Stimulated activated naive CD8-positive, alpha-beta T cell treated with anti-CD3 and anti-CD28 coated beads, Interleukin-15, Interleukin-2, amounts not matched to agents 100 ng/mL and 50 ng/mL, for 24 hours (primary cell): ENCODE data around the gene SAMD11.

Experiments used
- H3K27ac Mint-ChIP-seq: one replicate; pipeline ENCODE4 v1.8.0; 2021; ENCODE audit warnings: mild to moderate bottlenecking, mixed read lengths
- H3K27me3 Mint-ChIP-seq: one replicate; pipeline ENCODE4 v1.8.0; 2021; ENCODE audit warnings: mixed read lengths
- H3K36me3 Mint-ChIP-seq: one replicate; pipeline ENCODE4 v1.8.0; 2021; ENCODE audit warnings: low read depth, mixed read lengths
- H3K4me1 Mint-ChIP-seq: one replicate; pipeline ENCODE4 v1.8.0; 2021; ENCODE audit warnings: low read depth, mixed read lengths
- H3K4me3 Mint-ChIP-seq: one replicate; pipeline ENCODE4 v1.8.0; 2021; ENCODE audit warnings: mild to moderate bottlenecking, mixed read lengths
- H3K9me3 Mint-ChIP-seq: one replicate; pipeline ENCODE4 v1.8.0; 2021; ENCODE audit warnings: mixed read lengths

Gene SAMD11

DNA sequence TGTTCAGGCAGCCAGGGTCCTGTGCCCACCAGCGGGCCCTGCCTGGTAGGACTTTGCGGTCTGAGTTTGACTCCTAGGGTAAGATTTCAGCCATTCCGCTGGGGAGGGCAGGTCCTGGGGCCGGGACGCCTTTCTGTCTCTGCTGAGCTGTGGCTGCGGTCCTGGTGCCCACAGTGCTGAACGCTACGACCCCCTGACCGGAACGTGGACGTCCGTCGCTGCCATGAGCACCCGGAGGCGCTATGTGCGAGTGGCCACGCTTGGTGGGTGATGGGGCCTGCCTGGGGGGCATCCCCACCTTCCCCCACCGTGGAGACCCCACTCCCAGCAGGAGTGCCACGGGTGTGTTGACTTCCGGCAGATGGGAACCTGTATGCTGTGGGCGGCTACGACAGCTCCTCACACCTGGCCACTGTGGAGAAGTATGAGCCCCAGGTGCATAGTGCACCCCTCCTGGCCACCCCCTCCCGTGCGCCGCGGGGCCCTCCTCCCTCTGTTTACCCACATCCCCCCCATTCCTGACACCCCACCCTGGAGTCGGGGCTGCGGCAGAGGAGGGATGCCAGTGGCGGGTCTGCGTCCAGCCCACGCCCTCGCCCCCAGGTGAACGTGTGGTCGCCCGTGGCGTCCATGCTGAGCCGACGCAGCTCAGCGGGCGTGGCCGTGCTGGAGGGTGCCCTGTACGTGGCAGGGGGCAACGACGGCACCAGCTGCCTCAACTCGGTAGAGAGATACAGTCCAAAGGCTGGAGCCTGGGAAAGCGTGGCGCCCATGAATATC is 40.2 kb downstream of the SAMD11 start:
- Mint-ChIP-seq H3K27ac (no peak overlapping the region), H3K27me3 (peaks cover 4% of the 10 kb centered on the region), H3K36me3 (peaks cover 4% of the 10 kb centered on the region), H3K4me1 (peaks cover 20% of the 10 kb centered on the region), H3K4me3 (no peak overlapping the region), H3K9me3 (no peaks in the 10 kb centered on the region)

- Mint-ChIP-seq H3K27ac (no peak overlapping the region), H3K27me3 (peaks cover 12% of the 10 kb centered on the region), H3K4me3 (no peak overlapping the region), H3K9me3 (no peaks in the 10 kb centered on the region), H3K4me1 (peaks cover 20% of the 10 kb centered on the region), H3K36me3 (peaks cover 4% of the 10 kb centered on the region)
These were observed 41.2 kb downstream of the SAMD11 start for GRCh38 chr1:964691-965525.

DNA sequence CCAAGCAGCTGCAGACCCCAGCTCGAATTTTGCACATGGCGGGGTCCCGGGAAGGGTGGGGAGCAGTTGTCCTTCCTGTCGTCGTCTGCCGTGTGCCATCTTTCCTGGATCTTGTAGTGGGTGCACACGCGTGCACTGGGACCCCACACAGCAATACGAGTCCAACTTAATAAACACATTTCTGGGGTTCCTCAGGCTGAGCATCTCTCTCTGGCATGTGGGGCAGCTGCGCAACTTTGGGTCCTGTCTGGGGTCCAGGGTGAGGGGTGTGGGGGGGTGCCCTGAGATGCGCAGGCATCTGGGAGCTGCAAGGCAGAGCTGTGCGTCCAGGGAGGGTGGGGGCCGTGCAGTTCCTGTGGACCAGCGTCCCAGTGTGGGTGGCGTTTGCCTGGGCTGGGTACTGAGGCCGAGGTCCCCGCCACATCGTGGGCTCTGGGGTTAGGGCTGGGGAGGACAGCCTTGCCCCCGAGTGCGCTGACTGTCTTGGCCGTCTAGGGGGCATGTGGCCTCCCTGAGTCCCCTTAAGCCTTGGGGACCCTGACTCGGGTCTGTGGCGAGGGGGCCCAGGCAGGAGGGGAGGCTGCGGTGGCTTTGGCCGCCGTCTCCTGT is 41.9 kb downstream of the SAMD11 start:
- peaks cover 20% of the 10 kb centered on the region for H3K4me1 Mint-ChIP-seq
- H3K27ac Mint-ChIP-seq: no peak overlapping the region
- H3K4me3 Mint-ChIP-seq: peak overlapping the region; percentile 37
- H3K36me3 Mint-ChIP-seq: peaks cover 4% of the 10 kb centered on the region
- H3K9me3 Mint-ChIP-seq: no peaks in the 10 kb centered on the region
- H3K27me3 Mint-ChIP-seq: peaks cover 12% of the 10 kb centered on the region

GRCh38 chr1:966135-966703 is 42.5 kb downstream of the SAMD11 start, which contains the start of gene PLEKHN1:
TSS of gene PLEKHN1 (plus strand) at chr1:966482. CDS start at chr1:966532, 50 bp downstream.
- peaks cover 4% of the 10 kb centered on the region for H3K36me3 Mint-ChIP-seq
- peaks cover 20% of the 10 kb centered on the region for H3K4me1 Mint-ChIP-seq
- no peaks in the 10 kb centered on the region for H3K9me3 Mint-ChIP-seq
- H3K27me3 Mint-ChIP-seq: peaks cover 12% of the 10 kb centered on the region
- peak within 1 kb of the TSS; percentile 67 for H3K27ac Mint-ChIP-seq
- H3K4me3 Mint-ChIP-seq: peak within 1 kb of the TSS; percentile 81

DNA sequence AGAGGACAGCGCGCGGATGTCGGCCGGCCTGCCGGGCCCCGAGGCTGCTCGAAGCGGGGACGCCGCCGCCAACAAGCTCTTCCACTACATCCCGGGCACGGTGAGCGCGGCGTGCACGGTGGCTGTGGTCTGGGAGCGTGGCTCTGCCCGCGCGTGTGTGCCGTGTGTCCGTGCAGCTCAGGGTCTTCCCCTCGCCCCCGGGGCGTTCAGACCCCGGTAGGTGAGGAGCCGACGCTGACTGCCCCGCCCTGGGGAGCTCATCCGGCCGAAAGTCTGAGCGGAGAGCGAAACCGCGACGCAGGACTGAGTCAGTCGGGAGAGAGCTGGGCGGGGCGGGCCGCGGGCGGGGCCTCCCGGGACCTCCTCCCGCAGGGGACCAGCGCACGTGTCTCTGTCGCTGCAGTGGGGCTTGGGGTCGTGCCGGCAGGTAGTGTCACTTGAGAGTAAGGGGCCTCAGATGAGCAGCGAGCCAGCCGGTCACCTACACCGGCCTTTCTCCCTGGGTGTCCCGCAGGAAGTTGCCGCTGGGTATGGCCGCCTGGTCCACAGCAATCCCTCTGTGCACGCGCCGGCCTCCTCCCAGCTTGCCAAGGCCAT is 43.1 kb downstream of the SAMD11 start:
- Mint-ChIP-seq H3K27ac (peak overlapping the region; percentile 67), H3K9me3 (no peaks in the 10 kb centered on the region), H3K27me3 (peaks cover 12% of the 10 kb centered on the region), H3K4me3 (peak overlapping the region; percentile 81), H3K36me3 (peaks cover 4% of the 10 kb centered on the region), H3K4me1 (peaks cover 17% of the 10 kb centered on the region)

- Mint-ChIP-seq H3K27ac (no peak overlapping the region), H3K36me3 (peaks cover 4% of the 10 kb centered on the region), H3K27me3 (peaks cover 12% of the 10 kb centered on the region), H3K4me1 (peaks cover 17% of the 10 kb centered on the region), H3K9me3 (no peaks in the 10 kb centered on the region), H3K4me3 (no peak overlapping the region)
These were observed 44.0 kb downstream of the SAMD11 start for GRCh38 chr1:967466-968343.

DNA sequence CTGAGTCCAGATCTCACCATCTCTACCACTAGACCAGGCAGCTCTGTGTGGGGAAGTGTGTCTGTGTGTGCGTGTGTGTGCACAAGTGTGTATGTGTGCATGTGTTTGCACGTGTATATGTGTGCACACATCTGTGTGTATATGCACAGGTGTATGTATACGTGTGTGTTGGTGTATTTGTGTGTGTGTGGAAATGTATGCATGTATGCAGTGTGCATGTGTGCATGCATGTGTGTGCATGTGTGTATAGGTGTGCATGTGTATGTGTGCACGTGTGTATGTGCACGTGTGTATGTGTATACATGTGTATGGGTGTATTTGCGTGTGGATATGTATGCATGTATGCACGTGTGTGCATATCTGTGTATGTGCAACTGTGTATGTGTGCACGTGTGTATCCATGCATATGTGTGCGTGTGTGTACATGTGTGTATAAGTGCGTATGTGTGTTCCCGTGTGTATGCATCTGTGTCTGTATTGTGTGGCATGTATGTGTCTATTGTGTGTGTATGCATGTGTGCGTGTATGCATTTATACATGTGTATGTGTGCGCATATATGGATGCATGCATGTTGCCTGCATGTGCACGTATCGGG is 45.6 kb downstream of the SAMD11 start:
- Mint-ChIP-seq H3K27me3 (peaks cover 12% of the 10 kb centered on the region), H3K36me3 (peaks cover 4% of the 10 kb centered on the region), H3K4me3 (no peak overlapping the region), H3K27ac (peak overlapping the region; percentile 32), H3K4me1 (peaks cover 17% of the 10 kb centered on the region), H3K9me3 (no peaks in the 10 kb centered on the region)

DNA sequence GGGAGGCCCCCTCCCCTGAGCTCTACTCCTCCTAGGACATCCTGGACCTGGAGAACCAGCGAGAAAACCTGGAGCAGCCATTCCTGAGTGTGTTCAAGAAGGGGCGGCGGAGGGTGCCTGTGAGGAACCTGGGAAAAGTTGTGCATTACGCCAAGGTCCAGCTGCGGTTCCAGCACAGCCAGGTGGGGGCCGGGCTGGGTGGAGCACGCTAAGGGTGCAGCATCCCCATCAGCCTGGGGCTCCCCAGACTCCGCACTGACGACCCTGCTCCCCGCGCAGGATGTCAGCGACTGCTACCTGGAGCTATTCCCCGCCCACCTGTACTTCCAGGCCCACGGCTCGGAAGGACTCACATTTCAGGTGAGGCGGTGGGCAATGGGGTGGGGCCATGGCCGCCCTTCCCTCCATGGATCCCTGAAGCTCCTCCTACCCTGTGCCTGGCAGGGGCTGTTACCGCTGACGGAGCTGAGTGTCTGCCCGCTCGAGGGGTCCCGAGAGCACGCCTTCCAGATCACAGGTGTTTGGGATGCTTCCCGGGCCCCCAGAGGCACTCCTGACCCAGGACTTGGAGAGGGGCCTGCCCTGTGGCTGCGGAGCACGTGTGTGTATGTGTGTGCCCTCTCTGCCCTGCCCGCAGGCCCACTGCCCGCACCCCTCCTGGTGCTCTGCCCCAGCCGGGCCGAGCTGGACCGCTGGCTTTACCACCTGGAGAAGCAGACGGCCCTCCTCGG is 46.7 kb downstream of the SAMD11 start:
- H3K36me3 Mint-ChIP-seq: no peaks in the 10 kb centered on the region
- H3K4me1 Mint-ChIP-seq: peaks cover 16% of the 10 kb centered on the region
- H3K4me3 Mint-ChIP-seq: no peak overlapping the region
- no peaks in the 10 kb centered on the region for H3K9me3 Mint-ChIP-seq
- H3K27ac Mint-ChIP-seq: no peak overlapping the region
- peaks cover 16% of the 10 kb centered on the region for H3K27me3 Mint-ChIP-seq

- H3K4me1 Mint-ChIP-seq: peaks cover 9% of the 10 kb centered on the region
- no peaks in the 10 kb centered on the region for H3K9me3 Mint-ChIP-seq
- H3K36me3 Mint-ChIP-seq: no peaks in the 10 kb centered on the region
- H3K4me3 Mint-ChIP-seq: no peak overlapping the region
- no peak overlapping the region for H3K27ac Mint-ChIP-seq
- H3K27me3 Mint-ChIP-seq: peaks cover 22% of the 10 kb centered on the region
These were observed 47.4 kb downstream of the SAMD11 start for GRCh38 chr1:970973-971730.

- peaks cover 22% of the 10 kb centered on the region for H3K27me3 Mint-ChIP-seq
These were observed 48.2 kb downstream of the SAMD11 start for GRCh38 chr1:971751-972506.

GRCh38 chr1:972726-973458 is 49.2 kb downstream of the SAMD11 start:
- Mint-ChIP-seq H3K27me3 (peaks cover 22% of the 10 kb centered on the region), H3K27ac (no peak overlapping the region), H3K9me3 (no peaks in the 10 kb centered on the region)

More at GRCh38 chr1:971751-972506, 48.2 kb downstream of the SAMD11 start:
- Mint-ChIP-seq H3K4me3 (no peak overlapping the region), H3K9me3 (no peaks in the 10 kb centered on the region), H3K4me1 (peaks cover 5% of the 10 kb centered on the region), H3K36me3 (no peaks in the 10 kb centered on the region), H3K27ac (no peak overlapping the region)

More at GRCh38 chr1:972726-973458, 49.2 kb downstream of the SAMD11 start:
- Mint-ChIP-seq H3K4me1 (no peaks in the 10 kb centered on the region), H3K36me3 (no peaks in the 10 kb centered on the region), H3K4me3 (no peak overlapping the region)
